T-helper 1 cell treated with Interleukin-12 subunit alpha and Interleukin-12 subunit beta and Interleukin-4 antibody, amounts not matched to agents 30 ng/mL and 1 ng/mL, for 36 hours (primary cell): ENCODE data around the gene SLC25A5. TPM values are rescaled to one million over a fixed set of nuclear protein-coding genes. Genes with fewer than 3 reads are reported as not detected.
"Not testable (repeated sequence)": the region's sequence is repeated elsewhere in the genome, so short reads cannot be mapped to it uniquely, and the experiment has no call there.

Source experiments
- intact Hi-C: fragments of 100-400 bp; cut with micrococcal nuclease; formaldehyde crosslinking; loops from one replicate; pipeline ENCODE4 v1.15.1; 2024
- total RNA-seq: library from RNA; stranded (reverse); gene quantifications from 2 replicates; pipeline ENCODE4 v1.2.3, GENCODE V29; 2022

The SLC25A5 gene
- total RNA-seq, result 332 and 335 TPM in 2 replicates

DNA sequence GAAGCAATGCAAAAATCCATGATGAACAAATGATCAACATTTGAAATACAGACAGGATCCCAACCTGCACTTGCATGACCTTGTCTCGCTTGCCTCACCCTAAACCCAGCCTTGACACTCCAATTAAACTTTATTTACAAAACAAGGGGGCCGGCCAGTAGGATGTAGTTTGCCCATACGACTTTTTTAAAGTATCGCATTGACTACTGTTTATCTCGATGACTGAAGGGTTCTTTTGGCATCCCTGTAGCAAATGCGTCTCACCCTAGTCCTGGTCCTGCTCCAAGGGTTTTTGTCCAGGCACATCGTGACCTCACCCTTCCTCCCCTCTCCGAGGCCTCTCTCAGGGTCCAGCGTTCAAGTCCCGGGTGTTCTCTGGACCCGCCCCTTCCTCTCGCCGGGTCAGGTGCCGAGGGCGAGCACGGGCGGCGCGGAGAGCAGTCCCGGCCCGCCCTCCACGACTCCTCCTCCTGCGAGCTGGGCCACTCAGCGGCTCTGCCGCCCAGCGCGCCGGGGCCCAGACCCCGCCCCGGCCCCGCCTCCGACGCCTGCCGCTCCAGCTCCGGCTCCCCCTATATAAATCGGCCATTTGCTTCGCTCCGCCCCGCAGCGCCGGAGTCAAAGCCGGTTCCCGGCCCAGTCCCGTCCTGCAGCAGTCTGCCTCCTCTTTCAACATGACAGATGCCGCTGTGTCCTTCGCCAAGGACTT lies at the start of gene SLC25A5:
Gene SLC25A5 (plus strand): TSS at position 603 of the 709 bp plus-strand sequence. CDS start 72 bp downstream, at position 675.
- intact Hi-C loops, result loop anchor here (1.0 to 10.0 kb wide), 11 partner anchors 49 to 1123 kb away; partner anchors contain the start of genes NDUFA1, NKAP, NKRF and PGRMC1

DNA sequence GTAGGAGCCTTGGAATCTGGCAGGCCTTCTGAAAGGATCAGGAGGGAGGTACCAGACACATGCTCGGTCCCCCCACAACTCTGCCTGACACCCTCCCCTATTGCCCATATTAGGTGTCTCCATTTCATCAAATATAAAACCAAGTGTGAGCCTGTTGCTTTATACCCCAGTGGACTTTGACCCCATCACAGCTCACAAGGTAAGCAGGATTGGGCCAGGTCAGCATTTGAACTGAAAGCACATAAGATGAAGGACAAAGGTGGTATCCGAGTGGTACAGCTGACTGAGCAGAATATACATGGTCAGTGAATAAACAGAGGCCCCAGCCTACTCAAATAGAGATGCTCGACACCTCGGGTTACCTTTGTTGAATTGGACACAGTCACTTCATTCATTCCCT lies 49.1 kb upstream of the SLC25A5 start:
- intact Hi-C loops, result no loop called here

DNA sequence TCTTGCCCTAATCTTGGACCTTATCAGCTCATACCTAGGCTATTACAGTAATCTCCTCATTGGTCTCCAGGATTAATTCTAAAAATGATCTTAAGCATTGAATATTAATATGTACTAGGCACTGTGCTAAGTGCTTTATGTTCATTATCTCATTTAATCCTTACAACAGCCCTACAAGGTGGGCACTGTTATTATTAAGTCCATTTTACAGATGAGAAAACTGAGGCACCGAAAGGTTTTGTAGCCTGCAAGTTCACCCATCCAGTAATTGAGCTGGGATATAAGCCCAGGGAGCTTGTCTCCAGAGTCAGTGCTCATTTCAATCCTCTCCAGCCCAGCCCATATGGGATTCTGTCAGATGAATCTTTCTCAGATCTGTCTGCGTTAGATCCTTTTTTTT lies 48.3 kb upstream of the SLC25A5 start:
- intact Hi-C loops, result no loop called here

DNA sequence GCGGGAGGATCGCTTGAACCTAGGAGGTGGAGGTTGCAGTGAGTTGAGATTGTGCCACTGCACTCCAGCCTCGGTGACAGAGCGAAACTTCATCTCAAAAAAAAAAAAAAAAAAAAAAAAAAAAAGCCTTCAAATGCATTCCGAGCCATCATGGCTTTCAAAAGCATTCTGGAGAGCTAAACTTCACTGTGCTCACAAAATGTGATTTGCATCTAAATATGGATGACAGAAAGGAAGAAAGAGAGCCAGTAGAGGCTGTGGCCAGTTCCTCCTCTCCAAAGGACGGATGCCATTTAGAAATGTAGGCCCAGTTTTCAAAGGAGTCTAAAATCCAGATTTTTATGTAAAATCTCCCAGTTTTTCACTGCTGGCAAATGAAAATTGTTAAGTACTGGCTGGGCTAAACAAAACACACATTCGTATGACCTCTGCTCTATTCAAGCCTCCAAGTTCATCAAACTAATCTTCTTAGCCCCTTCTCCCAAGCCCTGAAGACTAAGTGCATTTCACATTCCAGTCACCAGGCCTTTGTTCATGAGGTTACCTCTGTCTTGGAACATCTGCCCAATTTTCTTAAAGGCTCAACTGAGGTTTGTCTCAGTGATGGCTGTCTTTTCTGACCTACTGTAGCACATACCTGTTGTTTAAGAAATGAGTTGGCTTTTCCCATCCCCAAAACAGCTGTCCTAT lies 47.1 kb upstream of the SLC25A5 start:
- intact Hi-C loops, result no loop called here

DNA sequence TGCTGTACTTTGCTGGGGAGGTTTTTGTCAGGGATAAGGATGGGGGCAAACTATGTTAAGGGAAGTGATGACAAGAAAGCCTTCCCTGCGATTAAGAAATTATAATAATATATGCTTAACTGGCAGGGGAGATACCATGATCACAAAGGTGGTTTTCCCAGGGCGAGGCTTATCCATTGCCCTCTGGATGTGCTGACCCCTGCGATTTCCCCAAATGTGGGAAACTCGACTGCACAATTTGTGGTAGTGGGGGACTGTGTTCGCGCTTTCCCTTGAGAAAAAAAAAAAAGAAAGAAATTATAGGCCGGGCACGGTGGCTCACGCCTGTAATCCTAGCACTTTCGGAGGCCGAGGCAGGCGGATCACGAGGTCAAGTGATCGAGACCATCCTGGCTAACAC lies 44.6 kb upstream of the SLC25A5 start:
- intact Hi-C loops, result no loop called here

DNA sequence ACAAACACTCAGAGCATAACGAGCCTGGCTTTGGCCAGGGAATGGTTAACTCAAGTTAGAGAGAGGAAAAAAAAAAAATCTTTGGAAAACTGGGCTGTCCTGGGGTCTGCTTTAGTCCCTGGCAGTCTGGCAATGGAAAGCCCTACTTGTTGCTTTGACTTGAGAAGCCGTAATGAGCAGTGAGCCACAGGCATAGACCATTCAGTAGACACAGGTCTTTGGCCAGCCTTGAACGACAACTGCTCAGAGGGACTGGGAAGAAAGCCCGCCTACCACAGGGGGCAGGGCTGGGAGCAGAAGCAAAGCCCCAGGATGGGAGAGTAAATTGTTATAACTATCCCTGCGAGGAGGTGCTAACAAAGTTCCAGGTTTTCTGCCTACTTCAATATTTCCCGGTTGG lies 43.2 kb upstream of the SLC25A5 start:
- intact Hi-C loops, result no loop called here

DNA sequence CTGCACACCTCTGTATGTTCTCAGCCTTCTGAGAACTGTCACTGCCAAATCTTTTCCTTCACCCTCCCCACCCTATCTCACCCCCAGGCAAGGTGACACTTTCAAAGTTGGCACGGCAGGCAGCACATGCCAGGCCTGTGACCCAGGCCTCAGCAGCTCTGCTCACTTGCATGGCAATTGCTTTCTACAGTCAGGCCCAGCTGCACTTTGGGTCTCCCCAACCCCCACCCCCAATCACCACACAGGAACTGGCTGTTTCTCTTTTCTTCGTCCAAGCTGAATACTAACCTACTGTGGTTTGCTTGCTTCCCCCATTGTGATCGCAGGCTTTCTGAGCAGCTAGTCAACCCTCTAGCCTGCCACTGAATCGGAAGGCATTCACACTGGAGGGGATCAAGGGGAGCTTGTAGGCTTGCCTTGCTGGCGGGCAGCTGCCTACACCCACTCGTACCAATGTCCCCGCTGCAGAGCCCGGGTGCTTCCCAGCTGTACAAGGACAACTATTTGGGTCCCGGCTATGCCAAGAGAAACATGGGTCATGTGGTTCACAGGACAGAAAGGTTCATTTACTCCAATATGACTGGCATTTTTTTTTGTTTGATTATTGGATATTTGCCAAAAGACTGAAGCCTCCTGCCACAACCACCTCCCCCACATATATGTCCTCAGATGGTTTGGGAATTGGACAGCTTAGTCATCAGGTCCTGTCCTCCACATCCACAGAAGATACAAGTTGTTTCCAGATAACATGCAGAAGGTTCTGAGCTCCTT lies 41.0 kb upstream of the SLC25A5 start:
- intact Hi-C loops, result no loop called here

DNA sequence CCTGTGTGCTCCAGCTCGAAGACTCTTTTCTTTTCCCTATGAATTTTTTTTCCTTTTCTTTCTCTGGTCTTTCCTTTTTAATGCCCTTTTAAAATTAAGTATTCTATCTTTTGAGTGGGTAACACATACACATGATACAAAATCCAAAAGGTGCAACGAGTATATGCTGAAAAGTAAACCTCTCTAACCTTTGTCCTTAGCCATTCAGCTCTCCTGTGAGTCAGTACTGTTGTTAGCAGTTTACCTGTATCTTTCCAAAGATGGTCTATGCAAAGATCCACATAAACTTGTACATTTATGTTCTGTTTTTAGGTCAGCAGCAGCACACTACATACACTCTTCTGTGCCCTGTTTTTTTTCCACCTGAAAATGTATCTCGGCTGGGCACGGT lies 40.5 kb upstream of the SLC25A5 start:
- intact Hi-C loops, result no loop called here

DNA sequence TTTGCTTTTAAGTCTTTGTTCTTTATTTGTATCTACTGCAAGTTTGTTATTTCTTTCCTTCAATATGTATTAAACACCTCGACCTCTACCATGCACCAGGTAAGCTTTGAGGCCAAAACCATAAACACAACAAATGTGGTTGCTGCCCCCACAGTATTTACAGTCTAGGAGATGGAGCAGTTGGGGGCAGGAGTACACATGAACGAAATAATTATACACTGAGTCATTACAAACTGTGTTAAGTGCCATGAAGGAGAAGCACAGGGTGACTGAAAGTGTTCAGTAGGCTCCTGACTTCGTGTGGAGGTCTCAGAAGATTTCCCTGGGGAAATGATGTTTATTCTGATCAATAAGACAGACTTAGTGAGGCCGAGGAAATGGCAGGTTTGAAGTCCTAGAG lies 38.8 kb upstream of the SLC25A5 start:
- intact Hi-C loops, result no loop called here

DNA sequence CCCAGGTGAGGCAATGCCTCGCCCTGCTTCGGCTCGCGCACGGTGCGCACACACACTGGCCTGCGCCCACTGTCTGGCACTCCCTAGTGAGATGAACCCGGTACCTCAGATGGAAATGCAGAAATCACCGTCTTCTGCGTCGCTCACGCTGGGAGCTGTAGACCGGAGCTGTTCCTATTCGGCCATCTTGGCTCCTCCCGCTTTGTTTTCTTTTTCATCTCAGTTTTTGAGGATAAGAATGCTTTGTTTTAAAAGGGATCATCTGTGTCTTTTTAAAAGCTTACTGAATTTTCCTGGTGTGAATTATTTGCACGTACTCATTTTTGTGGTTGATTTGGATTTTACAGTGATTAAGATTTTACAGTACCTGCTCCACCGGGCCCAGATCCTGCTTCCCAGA lies 26.9 kb upstream of the SLC25A5 start:
- intact Hi-C loops, result not testable (repeated sequence)

DNA sequence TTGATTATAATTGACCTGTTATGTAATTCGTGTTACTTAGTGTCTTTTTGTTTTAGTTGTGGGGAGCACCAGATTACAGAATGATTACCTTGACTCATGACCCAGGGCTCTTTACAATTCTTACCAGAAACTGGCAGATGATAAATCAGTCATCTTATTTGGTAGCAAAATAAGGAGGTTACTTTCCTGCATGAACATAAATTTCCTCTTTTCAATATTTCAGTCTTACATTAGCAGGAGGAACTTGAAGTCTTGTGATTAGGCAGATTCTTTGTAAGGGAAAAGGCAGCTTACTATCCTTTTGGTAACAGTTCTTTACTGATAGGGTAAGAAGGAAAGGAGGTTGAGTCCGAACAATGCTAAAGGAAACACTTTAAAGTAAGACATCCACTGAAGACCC lies 26.0 kb upstream of the SLC25A5 start:
- intact Hi-C loops, result no loop called here

DNA sequence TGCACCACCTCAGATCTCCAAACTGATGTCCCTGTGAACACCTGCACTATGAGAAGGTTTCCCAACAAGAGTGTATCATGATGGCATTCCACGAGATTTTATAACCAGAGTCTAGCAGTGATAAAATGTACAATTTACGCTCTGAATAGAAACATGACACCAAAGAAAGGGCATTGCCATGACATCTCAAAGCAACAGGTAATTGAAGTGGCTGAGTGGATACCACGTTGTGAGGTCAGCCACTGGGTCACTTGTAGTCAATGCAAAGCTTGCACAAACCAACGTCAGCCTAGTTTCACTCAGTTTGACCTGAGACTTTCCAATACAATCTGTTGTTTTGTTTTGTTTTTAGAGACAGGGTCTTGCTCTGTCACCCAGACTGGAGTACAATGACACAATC lies 15.0 kb upstream of the SLC25A5 start:
- intact Hi-C loops, result no loop called here

DNA sequence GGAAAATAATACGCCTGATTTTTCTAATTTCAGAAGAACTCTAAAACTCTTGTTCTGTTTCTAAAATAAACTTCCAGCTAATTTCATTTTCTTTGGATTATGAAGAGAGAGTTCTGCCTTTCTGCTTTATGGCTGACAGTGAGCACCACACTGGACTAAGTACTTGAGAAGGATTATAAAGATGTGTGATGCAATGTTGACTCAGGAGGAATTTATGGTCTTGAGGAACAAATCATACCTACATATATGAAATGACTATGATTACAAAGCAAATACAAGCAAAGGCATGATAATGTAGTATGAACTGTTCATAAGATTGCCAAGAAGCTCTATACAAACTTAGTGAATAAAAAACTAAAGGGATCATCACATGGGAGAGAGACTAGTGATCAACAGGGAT lies 13.0 kb upstream of the SLC25A5 start:
- intact Hi-C loops, result no loop called here

DNA sequence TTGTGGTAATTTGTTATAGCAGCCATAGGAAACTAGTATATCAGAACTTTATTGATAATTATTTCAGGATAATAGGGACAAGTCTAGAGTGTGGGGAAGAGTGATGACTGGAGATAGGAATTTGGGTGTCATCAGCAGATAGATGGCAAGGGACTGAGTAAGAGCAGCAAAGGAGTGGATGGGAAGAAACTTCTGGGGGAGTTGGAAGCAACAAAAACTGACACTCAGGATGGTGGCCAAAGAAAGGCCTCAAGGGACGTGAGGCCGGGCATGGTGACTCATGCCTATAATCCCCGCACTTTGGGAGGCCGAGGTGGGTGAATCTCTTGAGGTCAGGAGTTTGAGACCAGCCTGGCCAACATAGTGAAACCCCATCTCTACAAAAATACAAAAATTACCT lies 9.1 kb upstream of the SLC25A5 start:
- intact Hi-C loops, result no loop called here

DNA sequence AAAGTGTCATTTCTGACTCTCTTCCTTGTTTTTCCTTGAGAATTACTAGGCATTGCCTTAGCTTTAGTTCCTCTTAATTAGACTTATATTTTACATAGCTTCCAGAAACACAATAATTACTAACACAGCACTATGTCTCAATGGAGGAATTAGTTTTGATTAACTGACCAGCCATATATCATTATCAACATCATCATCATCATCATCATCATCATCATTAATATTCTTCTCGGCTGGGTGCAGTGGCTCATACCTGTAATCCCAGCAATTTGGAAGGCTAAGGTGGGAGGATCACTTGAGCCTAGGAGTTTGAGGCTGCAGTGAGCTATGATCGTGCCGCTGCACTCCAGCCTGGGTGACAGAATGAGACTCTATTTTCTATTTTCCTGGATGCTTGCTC lies 2.7 kb upstream of the SLC25A5 start:
- intact Hi-C loops, result loop anchor here (10.0 kb wide), 1 partner anchor 1121 kb away; the partner anchor contains the start of gene WDR44

DNA sequence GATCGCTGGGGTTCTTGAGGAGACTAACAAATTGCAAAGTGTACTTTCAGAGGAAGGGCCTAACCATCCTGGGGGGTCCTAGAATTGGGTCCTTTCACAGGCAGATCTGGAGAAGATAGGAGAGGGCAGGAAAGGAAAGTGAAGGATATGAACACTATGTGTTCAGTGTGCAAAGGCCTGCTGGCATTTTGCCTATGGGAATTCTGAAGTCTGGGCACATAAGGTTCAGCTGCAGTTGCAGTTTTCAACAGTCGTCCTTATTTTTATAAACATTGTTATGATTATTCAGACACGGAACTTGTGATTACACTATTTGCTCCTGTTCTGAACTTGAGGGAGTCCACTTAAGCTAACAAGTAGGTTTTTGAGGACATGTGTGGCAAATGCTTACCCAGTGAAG lies 1.3 kb upstream of the SLC25A5 start:
- intact Hi-C loops, result loop anchor here (10.0 kb wide), 1 partner anchor 1122 kb away; the partner anchor contains the start of gene WDR44

DNA sequence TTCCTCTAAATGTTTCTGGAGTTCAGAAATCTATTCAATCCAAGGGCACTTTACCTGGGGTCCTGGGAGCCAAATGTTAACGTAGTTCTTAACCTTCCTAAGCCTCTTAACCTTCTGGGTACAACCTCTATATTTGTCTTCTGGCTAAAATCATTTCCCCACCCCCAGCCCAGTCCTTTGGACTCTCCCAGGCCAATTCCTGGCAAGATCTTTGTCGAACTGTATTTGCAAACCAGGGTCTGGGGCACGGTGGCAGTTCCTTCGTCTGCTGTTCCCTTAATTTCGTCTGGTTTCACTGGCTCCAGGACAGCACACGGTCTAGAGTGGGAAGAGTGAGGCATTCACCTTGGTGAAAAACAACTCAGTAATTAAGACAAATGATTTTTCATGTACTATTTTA lies 811 bp upstream of the SLC25A5 start:
- intact Hi-C loops, result loop anchor here (10.0 kb wide), 1 partner anchor 1123 kb away; the partner anchor contains the start of gene WDR44

DNA sequence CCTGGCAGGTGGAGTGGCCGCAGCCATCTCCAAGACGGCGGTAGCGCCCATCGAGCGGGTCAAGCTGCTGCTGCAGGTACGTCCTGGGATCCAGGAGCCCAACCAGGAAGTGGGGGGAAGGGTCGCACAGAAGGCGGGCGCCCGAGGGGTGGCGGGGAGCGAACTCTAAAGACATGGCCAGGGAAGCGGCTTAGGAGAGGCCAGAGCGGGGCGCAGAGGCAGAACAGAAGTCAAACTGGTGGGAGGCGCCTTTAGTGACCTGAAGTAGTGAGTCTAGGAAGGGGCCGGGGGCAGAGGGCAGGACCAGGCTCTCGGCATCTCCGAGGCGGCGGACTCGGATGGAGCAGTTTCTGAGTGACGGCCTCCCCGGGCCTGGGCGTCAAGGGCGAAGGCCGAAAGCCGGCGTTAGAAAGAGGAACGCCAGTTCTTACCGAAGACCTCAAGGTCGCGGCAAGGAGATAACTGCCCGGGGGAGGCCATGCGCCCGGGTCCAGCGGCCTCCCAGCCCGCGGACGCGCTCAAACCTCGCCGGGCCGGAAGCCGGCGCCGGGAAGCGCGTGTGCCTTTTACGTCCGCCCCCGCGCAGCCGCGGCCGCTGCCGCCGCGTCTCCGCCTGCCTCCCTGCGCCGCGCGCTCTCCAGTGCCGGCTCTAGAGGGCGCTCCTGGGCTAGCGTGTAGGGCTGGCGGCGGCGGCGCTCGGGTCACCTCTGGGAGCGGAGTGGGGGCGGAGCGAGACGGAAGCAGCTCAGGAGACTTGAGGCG lies 488 bp downstream of the SLC25A5 start:
- intact Hi-C loops, result loop anchor here (1.0 to 10.0 kb wide), 16 partner anchors 14 to 1124 kb away; partner anchors contain the start of genes NDUFA1, NKAP, NKRF and PGRMC1

DNA sequence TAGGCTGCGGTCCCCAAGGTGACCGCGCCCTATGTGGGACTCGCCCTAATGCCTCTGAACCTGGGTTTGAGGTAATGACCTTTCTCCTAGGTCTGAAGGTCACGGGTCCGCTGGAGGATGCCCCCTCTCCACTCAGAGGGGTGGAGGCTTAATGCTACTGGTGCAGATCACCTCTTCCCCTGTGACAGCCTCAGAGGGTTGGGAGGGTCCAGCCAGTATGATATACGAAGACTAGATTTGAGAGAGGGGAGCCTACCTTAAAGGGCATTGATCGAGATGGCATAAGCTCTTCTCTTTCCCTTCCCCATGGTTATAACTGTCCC lies 1.0 kb downstream of the SLC25A5 start:
- intact Hi-C loops, result loop anchor here (1.0 to 10.0 kb wide), 10 partner anchors 13 to 1124 kb away; partner anchors contain the start of genes RPL39, SEPTIN6, STEEP1 and UBE2A

DNA sequence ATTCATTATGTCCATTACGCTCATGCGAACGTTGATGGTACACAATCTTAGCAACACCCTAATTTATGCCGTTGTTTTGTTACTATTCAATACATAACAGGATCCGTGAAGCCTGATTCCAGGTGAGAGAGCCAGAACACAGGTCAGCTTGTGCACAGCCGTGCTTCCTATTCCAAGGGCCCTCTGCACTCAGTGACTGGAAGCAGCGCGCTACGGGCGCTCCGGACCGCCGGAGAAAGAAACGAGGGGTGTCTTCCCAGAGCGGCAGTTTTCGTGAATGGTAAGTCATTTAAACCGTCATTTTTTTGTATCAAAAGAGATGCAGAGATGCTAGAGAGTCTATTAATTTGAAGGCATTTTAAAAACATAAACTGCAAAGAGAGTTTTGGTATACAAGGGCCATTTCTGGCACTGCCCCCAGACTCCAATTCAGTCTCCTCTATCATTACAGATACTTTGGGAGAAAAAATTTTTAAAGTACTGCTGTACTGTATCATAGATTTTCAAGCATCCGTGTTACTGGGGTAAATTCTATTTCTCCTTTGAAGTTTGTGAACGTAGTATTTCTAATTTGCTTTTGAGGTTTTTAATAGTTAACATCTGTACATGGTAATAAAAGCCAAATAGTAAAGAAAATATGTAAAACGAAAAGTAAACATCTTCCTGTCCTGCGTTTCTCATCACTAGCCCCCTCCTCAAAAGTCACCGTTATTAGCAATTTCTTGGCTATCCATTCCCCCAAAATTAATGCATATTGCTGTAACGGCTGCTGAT lies 6.6 kb downstream of the SLC25A5 start:
- intact Hi-C loops, result no loop called here
